MCF 10A (cell line): ENCODE measurements around the gene RAB43. TPM values are rescaled to one million over a fixed set of nuclear protein-coding genes. Genes with fewer than 3 reads are reported as not detected.

Experiments used
- BruUV-seq: library from RNA; stranded (reverse); fragments of 400-500 nt; replicated peaks from 2 replicates; lab custom pipeline; 2021; lab: Mats Ljungman, UMichigan
- CTCF ChIA-PET: fragments of 300-600 bp; sonication (Branson Sonifier 250); formaldehyde crosslinking; extraction: SDS; loops from one replicate; lab custom pipeline; 2021; ENCODE audit warnings: antibody characterized with exemption, inconsistent platforms; lab: Yijun Ruan, JAX
- POLR2A ChIA-PET: fragments of 300-600, 350-650 bp; sonication (Branson Sonifier 250); formaldehyde crosslinking; extraction: SDS; loops from one replicate; lab custom pipeline; 2020; ENCODE audit warnings: antibody characterized with exemption, inconsistent platforms; lab: Yijun Ruan, JAX
- DNase-seq: peaks from one replicate; pipeline ENCODE4 v3.0.0-alpha.2; 2018; ENCODE audit not compliant: unreplicated experiment
- H3K27ac Mint-ChIP-seq: one replicate; pipeline ENCODE4 v1.8.0; 2022; ENCODE audit warnings: mild to moderate bottlenecking, low read depth, mixed read lengths; ENCODE audit not compliant: unreplicated experiment
- H3K27me3 Mint-ChIP-seq: one replicate; pipeline ENCODE4 v1.8.0; 2022; ENCODE audit warnings: mixed read lengths; ENCODE audit not compliant: insufficient read depth, unreplicated experiment
- H3K36me3 Mint-ChIP-seq: one replicate; pipeline ENCODE4 v1.8.0; 2022; ENCODE audit warnings: mild to moderate bottlenecking, moderate library complexity, mixed read lengths; ENCODE audit not compliant: insufficient read depth, unreplicated experiment
- H3K4me1 Mint-ChIP-seq: one replicate; pipeline ENCODE4 v1.8.0; 2022; ENCODE audit warnings: mixed read lengths; ENCODE audit not compliant: insufficient read depth, unreplicated experiment
- H3K4me3 Mint-ChIP-seq: one replicate; pipeline ENCODE4 v1.8.0; 2022; ENCODE audit warnings: mild to moderate bottlenecking, moderate library complexity, mixed read lengths; ENCODE audit not compliant: unreplicated experiment
- H3K9me3 Mint-ChIP-seq: one replicate; pipeline ENCODE4 v1.8.0; 2022; ENCODE audit warnings: mixed read lengths; ENCODE audit not compliant: unreplicated experiment
- CTCF ChIP-seq: fragments of 200-600 bp; IDR thresholded peaks from one replicate; pipeline ENCODE4 v1.8.0; 2022; ENCODE audit warnings: antibody characterized with exemption, mild to moderate bottlenecking; ENCODE audit not compliant: unreplicated experiment
- intact Hi-C: fragments of 100-400 bp; cut with micrococcal nuclease; formaldehyde crosslinking; loops from 2 replicates; pipeline ENCODE4 v1.14.1; 2022
- total RNA-seq: library from RNA; stranded (reverse); gene quantifications from 2 replicates; pipeline ENCODE4 v1.2.3, GENCODE V29; 2022

RAB43 gene
- total RNA-seq, 1 experiment from 2014 or later: 18.9 TPM

GRCh38 chr3:129040579-129041300, 80.9 kb downstream of the RAB43 start:
- no peak overlapping the region for H3K27ac Mint-ChIP-seq
- ChIA-PET POLR2A (interaction anchor here (0.6 to 0.7 kb wide), 3 partner anchors 31 to 302 kb away, joined by 3 read pairs; no protein-coding TSS in a partner anchor), CTCF (interaction anchor here (0.6 to 2.3 kb wide), 3 partner anchors 12 to 337 kb away, joined by 4 to 13 read pairs (median 7); no protein-coding TSS in a partner anchor)
- no TSS peak for BruUV-seq
- H3K9me3 Mint-ChIP-seq: no peaks in the 10 kb centered on the region
- peaks cover 12% of the 10 kb centered on the region for H3K27me3 Mint-ChIP-seq
- H3K36me3 Mint-ChIP-seq: peaks cover 6% of the 10 kb centered on the region
- intact Hi-C loops: no loop called here
- DNase-seq: no peak
- no peak for TF ChIP-seq CTCF
- H3K4me1 Mint-ChIP-seq: no peaks in the 10 kb centered on the region
- no peak overlapping the region for H3K4me3 Mint-ChIP-seq

GRCh38 chr3:129040039-129040336, 81.6 kb downstream of the RAB43 start:
- Mint-ChIP-seq H3K27me3 (peaks cover 12% of the 10 kb centered on the region), H3K36me3 (peaks cover 6% of the 10 kb centered on the region), H3K27ac (no peak overlapping the region), H3K9me3 (no peaks in the 10 kb centered on the region), H3K4me1 (no peaks in the 10 kb centered on the region), H3K4me3 (no peak overlapping the region)
- intact Hi-C loops: no loop called here
- no TSS peak for BruUV-seq
- ChIA-PET CTCF (interaction anchor here (1.2 to 3.9 kb wide), 2 partner anchors 13 to 70 kb away, joined by 3 to 22 read pairs; no protein-coding TSS in a partner anchor), POLR2A (interaction anchor here (0.7 to 0.8 kb wide), 2 partner anchors 30 to 80 kb away, joined by 3 read pairs; no protein-coding TSS in a partner anchor)
- DNase-seq: no peak
- TF ChIP-seq CTCF: no peak

GRCh38 chr3:129039271-129040038, 82.1 kb downstream of the RAB43 start:
- no peak overlapping the region for H3K4me3 Mint-ChIP-seq
- TF ChIP-seq CTCF: no peak
- no peak overlapping the region for H3K27ac Mint-ChIP-seq
- intact Hi-C loops: no loop called here
- DNase-seq: peak; percentile 40
- no peaks in the 10 kb centered on the region for H3K4me1 Mint-ChIP-seq
- BruUV-seq: no TSS peak
- peaks cover 12% of the 10 kb centered on the region for H3K27me3 Mint-ChIP-seq
- peaks cover 6% of the 10 kb centered on the region for H3K36me3 Mint-ChIP-seq
- ChIA-PET POLR2A (interaction anchor here (0.8 kb wide), 1 partner anchor 81 kb away, joined by 3 read pairs; no protein-coding TSS in a partner anchor), CTCF (interaction anchor here (0.6 to 3.9 kb wide), 3 partner anchors 12 to 70 kb away, joined by 3 to 22 read pairs (median 3); no protein-coding TSS in a partner anchor)
- no peaks in the 10 kb centered on the region for H3K9me3 Mint-ChIP-seq
